ENCODE measurements around the gene AHCTF1.

DNA sequence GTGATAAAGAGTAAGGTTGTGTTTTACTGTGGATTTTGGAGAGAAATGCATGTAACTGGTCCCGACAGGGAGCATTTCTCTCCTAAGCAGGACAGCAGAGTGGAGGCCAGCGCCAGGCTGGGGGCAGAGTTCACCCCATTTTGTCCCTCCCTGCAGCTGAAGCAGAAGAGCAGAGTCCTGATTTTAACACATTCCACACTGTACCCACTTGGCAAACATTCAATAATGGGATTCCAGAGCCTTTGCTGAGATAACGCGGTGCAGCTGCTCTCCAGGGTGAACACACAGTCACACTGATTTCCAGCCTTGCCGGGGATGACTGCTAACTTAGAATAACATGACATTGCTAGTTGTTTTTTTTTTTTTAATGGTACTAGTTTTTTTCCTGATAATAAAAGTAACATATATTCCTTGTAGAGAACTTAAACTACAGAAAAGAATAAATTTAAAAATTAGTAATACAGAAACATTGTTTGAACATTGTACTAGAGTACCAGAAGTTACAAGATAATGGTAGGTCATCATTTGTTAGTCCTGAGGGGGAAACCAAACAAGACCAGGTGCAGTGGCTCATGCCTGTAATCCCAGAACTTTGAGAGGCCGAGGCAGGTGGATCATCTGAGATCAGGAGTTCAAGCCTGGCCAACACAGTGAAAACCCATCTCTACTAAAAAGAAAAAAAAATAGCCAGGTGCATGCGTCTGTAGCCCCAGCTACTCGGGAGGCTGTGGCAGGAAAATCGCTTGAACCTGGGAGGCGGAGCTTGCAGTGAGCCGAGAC, 130.3 kb downstream of the AHCTF1 start:
- TF ChIP-seq, protein P1, sequence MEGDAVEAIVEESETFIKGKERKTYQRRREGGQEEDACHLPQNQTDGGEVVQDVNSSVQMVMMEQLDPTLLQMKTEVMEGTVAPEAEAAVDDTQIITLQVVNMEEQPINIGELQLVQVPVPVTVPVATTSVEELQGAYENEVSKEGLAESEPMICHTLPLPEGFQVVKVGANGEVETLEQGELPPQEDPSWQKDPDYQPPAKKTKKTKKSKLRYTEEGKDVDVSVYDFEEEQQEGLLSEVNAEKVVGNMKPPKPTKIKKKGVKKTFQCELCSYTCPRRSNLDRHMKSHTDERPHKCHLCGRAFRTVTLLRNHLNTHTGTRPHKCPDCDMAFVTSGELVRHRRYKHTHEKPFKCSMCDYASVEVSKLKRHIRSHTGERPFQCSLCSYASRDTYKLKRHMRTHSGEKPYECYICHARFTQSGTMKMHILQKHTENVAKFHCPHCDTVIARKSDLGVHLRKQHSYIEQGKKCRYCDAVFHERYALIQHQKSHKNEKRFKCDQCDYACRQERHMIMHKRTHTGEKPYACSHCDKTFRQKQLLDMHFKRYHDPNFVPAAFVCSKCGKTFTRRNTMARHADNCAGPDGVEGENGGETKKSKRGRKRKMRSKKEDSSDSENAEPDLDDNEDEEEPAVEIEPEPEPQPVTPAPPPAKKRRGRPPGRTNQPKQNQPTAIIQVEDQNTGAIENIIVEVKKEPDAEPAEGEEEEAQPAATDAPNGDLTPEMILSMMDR (conservative IDR thresholded peaks at IDR 0.05 in 1 of 2, IDR thresholded peaks at IDR 0.05 in 1 of 2; ENCODE audit: low read depth in 1 of 2, low read length in 2 of 2), result no peak
- TF ChIP-seq EZH2 (IDR thresholded peaks at IDR 0.05; ENCODE audit: low read length, missing control alignments), result no peak
